Neural progenitor cell (in vitro differentiated cells): ENCODE measurements around the gene PITPNC1. TPM values are rescaled to one million over a fixed set of nuclear protein-coding genes. Genes with fewer than 3 reads are reported as not detected.
"Not testable (repeated sequence)": the region's sequence is repeated elsewhere in the genome, so short reads cannot be mapped to it uniquely, and the experiment has no call there.

Experiments used
- DNase-seq: peaks from one replicate; pipeline ENCODE4 v3.0.0-alpha.2; 2016; ENCODE audit warnings: low spot score
- H2AFZ ChIP-seq: fragments of 200-600 bp; sonication (generic); replicated peaks from 2 replicates; pipeline ENCODE4 v1.6.1; 2016; ENCODE audit warnings: antibody characterized with exemption
- H3F3A ChIP-seq: fragments of 200-600 bp; sonication (generic); 2 replicates; pipeline ENCODE4 v1.6.1; 2016; ENCODE audit warnings: antibody characterized with exemption, low read depth
- H3K27ac ChIP-seq: fragments of 200-600 bp; sonication (generic); 2 replicates; pipeline ENCODE4 v1.5.1; 2016; ENCODE audit warnings: mild to moderate bottlenecking
- H3K27me3 ChIP-seq: fragments of 200-600 bp; sonication (generic); 2 replicates; pipeline ENCODE4 v1.6.1; 2016; ENCODE audit warnings: mild to moderate bottlenecking, moderate library complexity
- H3K36me3 ChIP-seq: fragments of 200-600 bp; sonication (generic); 2 replicates; pipeline ENCODE4 v1.5.1; 2016
- H3K4me1 ChIP-seq: fragments of 200-600 bp; sonication (generic); 2 replicates; pipeline ENCODE4 v1.6.1; 2016; ENCODE audit warnings: mixed run types
- H3K4me2 ChIP-seq: fragments of 200-600 bp; sonication (generic); 2 replicates; pipeline ENCODE4 v1.6.1; 2016
- H3K4me3 ChIP-seq: fragments of 200-600 bp; sonication (generic); 2 replicates; pipeline ENCODE4 v1.5.1; 2016
- H3K79me2 ChIP-seq: fragments of 200-600 bp; sonication (generic); 2 replicates; pipeline ENCODE4 v1.6.1; 2016; ENCODE audit warnings: low read depth
- H3K9ac ChIP-seq: fragments of 200-600 bp; sonication (generic); 2 replicates; pipeline ENCODE4 v1.6.1; 2016
- H3K9me3 ChIP-seq: fragments of 200-600 bp; sonication (generic); 2 replicates; pipeline ENCODE4 v1.5.1; 2016; ENCODE audit warnings: low read depth
- H4K20me1 ChIP-seq: fragments of 200-600 bp; sonication (generic); 2 replicates; pipeline ENCODE4 v1.6.1; 2016; ENCODE audit warnings: low read depth
- H3K27ac Mint-ChIP-seq: 3 replicates; pipeline ENCODE4 v1.8.0; 2021; ENCODE audit warnings: mixed read lengths
- H3K27me3 Mint-ChIP-seq: 2 replicates; pipeline ENCODE4 v1.8.0; 2022; ENCODE audit warnings: low read depth, mild to moderate bottlenecking, inconsistent platforms, moderate library complexity, mixed read lengths; ENCODE audit not compliant: insufficient read depth
- H3K36me3 Mint-ChIP-seq: 3 replicates; pipeline ENCODE4 v1.8.0; 2021; ENCODE audit warnings: mixed read lengths
- H3K4me1 Mint-ChIP-seq: 3 replicates; pipeline ENCODE4 v1.8.0; 2021; ENCODE audit warnings: mixed read lengths
- H3K4me3 Mint-ChIP-seq: 3 replicates; pipeline ENCODE4 v1.8.0; 2021; ENCODE audit warnings: mild to moderate bottlenecking, moderate library complexity, mixed read lengths
- H3K9me3 Mint-ChIP-seq: 3 replicates; pipeline ENCODE4 v1.8.0; 2020; ENCODE audit warnings: mixed read lengths
- EZH2 ChIP-seq: fragments of 200-600 bp; sonication (generic); IDR thresholded peaks from 2 replicates; pipeline ENCODE4 v1.6.1; 2017; ENCODE audit warnings: antibody characterized with exemption, mild to moderate bottlenecking, moderate library complexity
- EZH2phosphoT487 ChIP-seq: fragments of 200-600 bp; sonication (generic); IDR thresholded peaks from 2 replicates; pipeline ENCODE4 v1.6.1; 2017; ENCODE audit warnings: antibody characterized with exemption
- total RNA-seq: library from RNA; depleted of rRNA; stranded (reverse); fragments of >200 nt; gene quantifications from 2 replicates; pipeline ENCODE4 v1.2.3, GENCODE V29; 2015; ENCODE audit warnings: low replicate concordance
- TF ChIP-seq, protein P1 (sequence below): fragments of 200-600 bp; sonication (generic); IDR thresholded peaks from 2 replicates; pipeline ENCODE4 v1.5.1; 2017; ENCODE audit warnings: antibody characterized with exemption, mild to moderate bottlenecking

PITPNC1 gene
- total RNA-seq, 1 donor from 2014 or later: 8.1 TPM

DNA sequence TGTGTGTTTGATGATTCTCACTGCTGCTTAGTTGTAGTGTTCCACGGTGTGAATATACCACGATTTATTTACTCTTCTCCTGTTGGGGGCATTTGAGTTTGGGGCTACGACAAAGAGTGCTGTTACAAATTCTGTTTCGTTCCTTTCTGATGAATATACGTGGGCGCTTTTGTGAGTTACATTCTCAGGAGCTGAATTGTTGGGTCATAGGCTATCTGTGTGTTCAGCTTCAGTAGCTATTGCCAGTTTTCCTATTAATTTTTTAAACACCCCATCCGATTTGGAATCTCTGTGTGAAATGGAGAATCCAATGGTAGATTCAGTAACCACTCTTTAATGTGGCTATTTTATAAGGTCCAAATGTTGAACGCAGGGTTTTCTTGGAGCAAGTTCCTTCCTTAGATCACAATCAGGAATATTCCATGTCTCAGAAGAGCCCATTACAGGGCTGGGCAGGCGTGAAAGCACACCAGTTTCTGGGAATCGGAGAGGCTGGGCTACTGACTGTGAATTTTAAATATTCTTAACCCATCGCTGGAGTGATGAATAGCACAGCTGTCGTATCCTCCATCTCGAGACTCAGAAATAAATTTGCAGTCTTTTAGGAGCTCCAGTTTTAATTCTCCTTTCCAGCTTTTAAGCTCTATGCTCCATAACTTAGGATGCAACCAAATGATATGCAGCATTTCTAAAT is 115.9 kb downstream of the PITPNC1 start:
- Histone ChIP-seq H3K9ac (no peak overlapping the region), H4K20me1 (no peaks in the 10 kb centered on the region), H3K9me3 (no peaks in the 10 kb centered on the region), H3K27me3 (no peaks in the 10 kb centered on the region), H2AFZ (no peak overlapping the region), H3K4me3 (no peak overlapping the region), H3K27ac (no peak overlapping the region), H3K36me3 (no peaks in the 10 kb centered on the region), H3K4me2 (no peak overlapping the region), H3K79me2 (no peaks in the 10 kb centered on the region), H3F3A (peaks cover 18% of the 10 kb centered on the region), H3K4me1 (peaks cover 17% of the 10 kb centered on the region)
- TF ChIP-seq, protein P1, sequence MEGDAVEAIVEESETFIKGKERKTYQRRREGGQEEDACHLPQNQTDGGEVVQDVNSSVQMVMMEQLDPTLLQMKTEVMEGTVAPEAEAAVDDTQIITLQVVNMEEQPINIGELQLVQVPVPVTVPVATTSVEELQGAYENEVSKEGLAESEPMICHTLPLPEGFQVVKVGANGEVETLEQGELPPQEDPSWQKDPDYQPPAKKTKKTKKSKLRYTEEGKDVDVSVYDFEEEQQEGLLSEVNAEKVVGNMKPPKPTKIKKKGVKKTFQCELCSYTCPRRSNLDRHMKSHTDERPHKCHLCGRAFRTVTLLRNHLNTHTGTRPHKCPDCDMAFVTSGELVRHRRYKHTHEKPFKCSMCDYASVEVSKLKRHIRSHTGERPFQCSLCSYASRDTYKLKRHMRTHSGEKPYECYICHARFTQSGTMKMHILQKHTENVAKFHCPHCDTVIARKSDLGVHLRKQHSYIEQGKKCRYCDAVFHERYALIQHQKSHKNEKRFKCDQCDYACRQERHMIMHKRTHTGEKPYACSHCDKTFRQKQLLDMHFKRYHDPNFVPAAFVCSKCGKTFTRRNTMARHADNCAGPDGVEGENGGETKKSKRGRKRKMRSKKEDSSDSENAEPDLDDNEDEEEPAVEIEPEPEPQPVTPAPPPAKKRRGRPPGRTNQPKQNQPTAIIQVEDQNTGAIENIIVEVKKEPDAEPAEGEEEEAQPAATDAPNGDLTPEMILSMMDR: no peak
- TF ChIP-seq EZH2phosphoT487 (no peak), EZH2 (no peak)
- Mint-ChIP-seq H3K27ac (no peak overlapping the region), H3K4me1 (peaks cover 43% of the 10 kb centered on the region), H3K9me3 (no peaks in the 10 kb centered on the region), H3K4me3 (no peak overlapping the region), H3K27me3 (peaks cover 3% of the 10 kb centered on the region), H3K36me3 (no peaks in the 10 kb centered on the region)
- DNase-seq: no peak

DNA sequence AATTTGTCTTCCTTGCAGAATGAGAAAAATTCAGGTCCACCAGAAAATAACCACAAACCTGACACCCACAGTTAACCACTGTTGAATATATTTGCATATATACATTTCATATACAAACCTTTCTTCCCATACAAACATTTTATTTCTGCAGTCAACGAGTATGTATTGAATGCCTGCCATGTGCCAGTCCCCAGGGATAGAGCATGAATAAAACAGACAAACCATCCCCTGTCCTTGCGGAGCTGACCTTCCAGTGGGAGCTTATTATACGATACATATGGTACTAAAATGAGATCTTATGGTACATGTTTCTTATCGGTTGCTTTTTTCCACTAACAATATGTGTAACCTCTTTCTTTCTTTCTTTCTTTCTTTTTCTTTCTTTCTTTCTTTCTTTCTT is 116.7 kb downstream of the PITPNC1 start:
- Histone ChIP-seq H3K9ac (no peak overlapping the region), H3K27ac (no peak overlapping the region), H3K4me1 (peaks cover 12% of the 10 kb centered on the region), H3K79me2 (no peaks in the 10 kb centered on the region), H3K36me3 (no peaks in the 10 kb centered on the region), H3F3A (peaks cover 10% of the 10 kb centered on the region), H3K4me2 (no peak overlapping the region), H3K4me3 (no peak overlapping the region), H2AFZ (no peak overlapping the region), H4K20me1 (no peaks in the 10 kb centered on the region), H3K9me3 (no peaks in the 10 kb centered on the region), H3K27me3 (no peaks in the 10 kb centered on the region)
- Mint-ChIP-seq H3K9me3 (no peaks in the 10 kb centered on the region), H3K27me3 (peaks cover 3% of the 10 kb centered on the region), H3K4me1 (peaks cover 38% of the 10 kb centered on the region), H3K27ac (peak overlapping the region; percentile 37), H3K36me3 (no peaks in the 10 kb centered on the region), H3K4me3 (no peak overlapping the region)
- DNase-seq: no peak
- TF ChIP-seq EZH2 (no peak), EZH2phosphoT487 (no peak)
- TF ChIP-seq, protein P1: no peak

DNA sequence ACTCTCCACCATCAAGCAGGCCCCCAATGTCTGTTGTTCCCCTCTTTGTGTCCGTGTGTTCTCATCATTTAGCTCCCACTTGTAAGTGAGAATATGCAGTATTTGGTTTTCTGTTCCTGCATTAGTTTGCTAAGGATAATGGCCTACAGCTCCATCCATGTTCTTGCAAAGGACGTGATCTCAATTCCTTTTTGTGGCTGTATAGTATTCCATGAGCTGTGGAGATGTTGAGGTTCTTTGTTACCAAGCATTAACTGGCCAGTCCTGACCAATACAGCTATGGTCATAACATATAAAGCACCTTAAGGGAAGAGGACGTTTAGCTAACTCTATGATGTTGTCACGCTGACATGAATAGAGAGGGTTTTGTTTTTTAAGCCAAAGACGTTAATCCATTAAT is 118.5 kb downstream of the PITPNC1 start:
- H2AFZ ChIP-seq, H4K20me1 ChIP-seq, H3K27ac ChIP-seq, H3F3A ChIP-seq, H3K36me3 Mint-ChIP-seq, H3K36me3 ChIP-seq, H3K27me3 Mint-ChIP-seq, H3K27ac Mint-ChIP-seq, H3K9me3 ChIP-seq, H3K27me3 ChIP-seq, H3K9me3 Mint-ChIP-seq, H3K4me3 Mint-ChIP-seq, H3K4me3 ChIP-seq, H3K4me2 ChIP-seq, H3K4me1 ChIP-seq, H3K79me2 ChIP-seq, H3K9ac ChIP-seq, DNase-seq: not testable (repeated sequence)
- peaks cover 30% of the 10 kb centered on the region for H3K4me1 Mint-ChIP-seq

DNA sequence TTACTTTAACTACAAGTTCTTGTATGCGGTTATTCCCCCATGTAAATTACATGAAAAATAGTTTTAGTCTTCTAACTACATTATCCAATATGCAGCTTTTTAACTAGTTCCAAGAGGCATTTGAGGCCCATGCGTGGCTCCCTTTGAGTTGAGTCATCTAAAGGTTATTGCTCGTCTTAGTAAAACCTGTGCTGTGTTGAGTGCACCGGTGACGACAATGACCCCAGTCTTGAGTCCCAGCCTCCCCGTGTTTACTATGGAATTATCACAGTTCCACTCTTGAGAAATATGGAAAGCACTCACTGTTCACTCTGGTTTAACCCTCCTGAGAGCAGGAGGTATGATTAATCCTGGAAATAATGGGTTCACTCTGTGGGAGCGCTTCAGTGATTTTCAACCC is 119.2 kb downstream of the PITPNC1 start:
- Histone ChIP-seq H3K36me3 (no peaks in the 10 kb centered on the region), H3K9ac (no peak overlapping the region), H3K27ac (no peak overlapping the region), H3K79me2 (no peaks in the 10 kb centered on the region), H3K4me3 (no peak overlapping the region), H3K4me1 (peaks cover under 1% of the 10 kb centered on the region), H3F3A (no peaks in the 10 kb centered on the region), H2AFZ (no peak overlapping the region), H4K20me1 (no peaks in the 10 kb centered on the region), H3K27me3 (no peaks in the 10 kb centered on the region), H3K9me3 (no peaks in the 10 kb centered on the region), H3K4me2 (no peak overlapping the region)
- Mint-ChIP-seq H3K36me3 (no peaks in the 10 kb centered on the region), H3K4me3 (no peak overlapping the region), H3K4me1 (peaks cover 24% of the 10 kb centered on the region), H3K9me3 (no peaks in the 10 kb centered on the region), H3K27me3 (peaks cover 3% of the 10 kb centered on the region), H3K27ac (no peak overlapping the region)
- TF ChIP-seq EZH2 (no peak), EZH2phosphoT487 (no peak)
- TF ChIP-seq, protein P1: no peak
- DNase-seq: no peak
